ENCODE data around the gene SPRR3.
A peak's percentile ranks its signal among the peaks of the same experiment; 100 is the strongest.

The SPRR3 gene

DNA sequence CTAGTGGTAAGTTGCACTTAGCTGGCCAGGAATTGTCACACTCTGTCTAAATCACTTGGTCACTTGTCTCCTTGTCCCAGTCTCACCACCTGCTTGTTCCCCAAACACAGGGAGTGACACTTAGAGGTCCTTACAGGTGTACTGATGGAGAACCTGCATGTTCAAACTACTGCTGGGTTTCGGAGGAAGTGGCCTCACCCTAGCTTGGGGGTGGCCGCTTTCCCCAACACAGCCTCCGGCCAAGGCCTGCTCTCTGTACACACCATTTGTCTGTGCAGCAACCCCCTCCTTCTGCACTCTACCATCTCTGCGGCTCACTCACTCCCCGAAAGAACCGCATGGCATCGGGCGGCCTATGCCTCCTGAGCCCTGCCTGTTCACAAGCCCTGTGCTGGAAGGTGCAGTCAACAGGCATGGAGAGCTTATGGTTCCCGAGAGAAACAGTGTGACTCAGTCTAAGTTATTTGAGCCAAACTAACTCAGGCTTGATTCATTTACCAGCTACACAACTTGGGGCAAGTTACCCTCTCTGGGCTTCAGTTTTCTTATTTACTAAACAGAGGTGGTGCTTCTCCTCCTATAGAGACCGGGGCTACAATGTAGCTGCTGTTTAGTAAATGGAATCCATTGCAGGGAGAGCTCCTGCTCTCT, 41.6 kb upstream of the SPRR3 start:
- DNase-seq (ENCODE audit: low read depth), result no peak
- TF ChIP-seq POLR2A (IDR thresholded peaks at IDR 0.05; ENCODE audit: extremely low read depth, insufficient read length) (no peak), MYC (IDR thresholded peaks at IDR 0.05; ENCODE audit: low read depth, low read length) (no peak)
- TF ChIP-seq, protein P1, sequence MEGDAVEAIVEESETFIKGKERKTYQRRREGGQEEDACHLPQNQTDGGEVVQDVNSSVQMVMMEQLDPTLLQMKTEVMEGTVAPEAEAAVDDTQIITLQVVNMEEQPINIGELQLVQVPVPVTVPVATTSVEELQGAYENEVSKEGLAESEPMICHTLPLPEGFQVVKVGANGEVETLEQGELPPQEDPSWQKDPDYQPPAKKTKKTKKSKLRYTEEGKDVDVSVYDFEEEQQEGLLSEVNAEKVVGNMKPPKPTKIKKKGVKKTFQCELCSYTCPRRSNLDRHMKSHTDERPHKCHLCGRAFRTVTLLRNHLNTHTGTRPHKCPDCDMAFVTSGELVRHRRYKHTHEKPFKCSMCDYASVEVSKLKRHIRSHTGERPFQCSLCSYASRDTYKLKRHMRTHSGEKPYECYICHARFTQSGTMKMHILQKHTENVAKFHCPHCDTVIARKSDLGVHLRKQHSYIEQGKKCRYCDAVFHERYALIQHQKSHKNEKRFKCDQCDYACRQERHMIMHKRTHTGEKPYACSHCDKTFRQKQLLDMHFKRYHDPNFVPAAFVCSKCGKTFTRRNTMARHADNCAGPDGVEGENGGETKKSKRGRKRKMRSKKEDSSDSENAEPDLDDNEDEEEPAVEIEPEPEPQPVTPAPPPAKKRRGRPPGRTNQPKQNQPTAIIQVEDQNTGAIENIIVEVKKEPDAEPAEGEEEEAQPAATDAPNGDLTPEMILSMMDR (IDR thresholded peaks at IDR 0.05; ENCODE audit: low read depth, low read length), result no peak
- TF ChIP-seq, protein P2, sequence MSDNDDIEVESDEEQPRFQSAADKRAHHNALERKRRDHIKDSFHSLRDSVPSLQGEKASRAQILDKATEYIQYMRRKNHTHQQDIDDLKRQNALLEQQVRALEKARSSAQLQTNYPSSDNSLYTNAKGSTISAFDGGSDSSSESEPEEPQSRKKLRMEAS (IDR thresholded peaks at IDR 0.05; ENCODE audit: low read depth, low read length), result no peak
- no peak overlapping the region for H3K4me3 ChIP-seq (ENCODE audit: low read depth, low read length)

DNA sequence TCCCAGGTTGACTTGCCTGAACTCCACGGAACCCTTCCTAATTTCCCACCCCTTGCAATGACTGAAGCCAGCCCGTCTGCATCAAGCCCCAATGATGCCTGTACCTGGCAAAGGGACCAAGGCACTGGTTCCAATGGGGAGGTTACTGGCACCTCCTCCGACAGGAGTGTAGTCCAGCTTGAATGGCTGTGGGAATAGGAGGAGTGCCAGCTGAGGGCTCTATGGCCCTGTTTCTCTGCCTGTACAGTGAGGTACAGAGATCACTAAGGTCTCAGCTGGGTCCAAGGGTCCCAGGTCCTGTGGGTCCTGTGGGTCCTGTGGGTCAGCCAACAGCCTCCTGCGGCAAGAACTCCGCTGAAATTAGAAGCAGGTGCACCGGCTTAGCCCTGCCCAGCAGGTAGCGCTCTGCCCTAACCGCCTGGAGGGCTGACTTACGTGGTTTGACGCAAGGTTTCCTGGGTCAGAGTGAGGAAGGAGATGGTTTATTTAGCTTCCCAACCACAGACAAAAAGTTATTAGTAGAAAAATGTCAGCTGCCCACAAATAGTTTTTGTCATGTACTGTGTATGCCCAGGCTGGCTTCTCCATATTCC, 41.0 kb upstream of the SPRR3 start:
- TF ChIP-seq MYC (IDR thresholded peaks at IDR 0.05; ENCODE audit: low read depth, low read length) (no peak), POLR2A (IDR thresholded peaks at IDR 0.05; ENCODE audit: extremely low read depth, insufficient read length) (no peak)
- TF ChIP-seq, protein P2 (IDR thresholded peaks at IDR 0.05; ENCODE audit: low read depth, low read length), result no peak
- TF ChIP-seq, protein P1 (IDR thresholded peaks at IDR 0.05; ENCODE audit: low read depth, low read length), result peak; percentile 16
- peak; percentile 7 for DNase-seq (ENCODE audit: low read depth)
- H3K4me3 ChIP-seq (ENCODE audit: low read depth, low read length), result no peak overlapping the region

DNA sequence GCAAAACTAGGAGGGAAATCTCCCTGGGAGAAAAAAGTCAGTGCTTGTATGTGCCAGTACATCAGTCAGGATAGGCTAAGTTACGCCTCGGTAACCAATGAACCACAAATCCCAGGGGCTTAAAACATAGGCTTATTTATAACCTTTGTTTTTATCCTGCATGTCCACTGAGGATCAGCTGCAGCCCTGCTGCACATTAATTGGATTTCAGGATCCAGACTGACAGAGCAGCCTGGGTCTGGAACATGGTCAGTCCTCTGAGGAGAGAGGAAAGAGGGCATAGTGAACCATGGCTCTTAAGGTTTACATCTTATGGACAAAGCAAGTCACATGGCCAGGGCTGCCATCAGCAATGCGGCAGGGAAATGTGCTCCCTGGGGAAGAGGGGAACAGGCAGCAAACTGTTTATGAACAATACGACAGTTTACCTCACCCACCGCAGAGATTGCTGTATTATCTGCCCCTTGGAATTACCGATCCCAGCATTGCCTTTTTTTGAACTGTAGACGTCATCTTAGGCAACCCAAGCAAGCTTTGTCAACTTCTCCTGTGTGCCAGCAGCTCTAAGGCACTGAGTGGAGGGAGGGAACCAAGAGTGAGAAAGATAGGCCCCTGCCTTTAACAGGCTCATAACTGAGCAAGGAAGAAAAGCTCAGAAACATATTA, 40.2 kb upstream of the SPRR3 start:
- TF ChIP-seq, protein P2 (IDR thresholded peaks at IDR 0.05; ENCODE audit: low read depth, low read length), result no peak
- TF ChIP-seq POLR2A (IDR thresholded peaks at IDR 0.05; ENCODE audit: extremely low read depth, insufficient read length), result no peak
- TF ChIP-seq, protein P1 (IDR thresholded peaks at IDR 0.05; ENCODE audit: low read depth, low read length), result no peak
- no peak for TF ChIP-seq MYC (IDR thresholded peaks at IDR 0.05; ENCODE audit: low read depth, low read length)
- no peak for DNase-seq (ENCODE audit: low read depth)
- H3K4me3 ChIP-seq (ENCODE audit: low read depth, low read length), result no peak overlapping the region

DNA sequence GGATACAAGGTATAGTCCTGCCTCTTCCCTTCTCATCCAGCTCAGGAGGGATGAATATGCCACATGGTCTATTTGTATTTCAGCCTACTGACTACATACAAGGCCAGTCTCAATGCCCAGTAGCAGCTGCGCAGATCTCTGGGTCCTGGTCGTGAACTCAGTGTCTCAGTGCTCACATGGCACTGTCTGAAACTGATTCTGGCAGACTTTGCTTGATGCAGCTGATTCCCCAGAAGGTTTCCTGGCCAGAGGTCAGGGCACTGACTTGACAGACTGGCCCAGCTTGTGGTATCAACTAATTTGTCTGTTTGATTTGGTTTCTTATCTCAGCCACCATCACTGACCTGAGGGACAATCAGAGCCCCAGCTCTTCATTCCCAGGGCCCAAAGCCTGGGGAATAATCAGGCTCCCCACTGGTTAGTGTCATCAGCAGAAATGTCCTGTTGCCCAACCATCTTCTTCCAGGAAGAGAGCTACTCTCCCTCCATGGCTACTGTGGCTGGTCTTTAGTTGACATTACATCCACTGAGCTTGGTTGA, 38.6 kb upstream of the SPRR3 start:
- no peak for DNase-seq (ENCODE audit: low read depth)
- no peak for TF ChIP-seq POLR2A (IDR thresholded peaks at IDR 0.05; ENCODE audit: extremely low read depth, insufficient read length)
- TF ChIP-seq, protein P1 (IDR thresholded peaks at IDR 0.05; ENCODE audit: low read depth, low read length), result no peak
- TF ChIP-seq MYC (IDR thresholded peaks at IDR 0.05; ENCODE audit: low read depth, low read length), result no peak
- TF ChIP-seq, protein P2 (IDR thresholded peaks at IDR 0.05; ENCODE audit: low read depth, low read length), result no peak
- H3K4me3 ChIP-seq (ENCODE audit: low read depth, low read length), result no peak overlapping the region

DNA sequence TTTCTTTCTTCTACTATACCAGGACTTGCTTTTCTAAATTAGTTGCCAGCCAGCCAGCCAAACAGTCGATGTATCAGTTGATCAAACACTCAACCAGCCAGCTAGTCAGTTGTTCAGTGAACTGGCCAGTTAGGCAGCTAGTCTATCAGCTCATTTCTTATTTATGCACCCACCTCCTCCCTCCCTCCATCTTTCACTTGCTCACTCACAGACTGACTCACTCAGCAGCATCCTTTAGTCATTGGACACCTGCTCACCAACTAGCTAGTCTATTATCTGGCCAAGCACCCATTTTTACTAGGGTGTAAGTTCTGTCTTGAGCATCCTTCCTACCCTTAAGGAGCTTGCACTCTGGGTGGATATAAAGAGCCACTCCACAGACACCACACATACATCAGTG, 37.0 kb upstream of the SPRR3 start:
- TF ChIP-seq MYC (IDR thresholded peaks at IDR 0.05; ENCODE audit: low read depth, low read length) (no peak), POLR2A (IDR thresholded peaks at IDR 0.05; ENCODE audit: extremely low read depth, insufficient read length) (no peak)
- TF ChIP-seq, protein P1 (IDR thresholded peaks at IDR 0.05; ENCODE audit: low read depth, low read length), result no peak
- no peak for DNase-seq (ENCODE audit: low read depth)
- H3K4me3 ChIP-seq (ENCODE audit: low read depth, low read length), result no peak overlapping the region

Measured in NB4 (cell line).